Measurements from ENCODE around the gene SIM2. TPM values are rescaled to one million over a fixed set of nuclear protein-coding genes. Genes with fewer than 3 reads are reported as not detected.

Gene SIM2
- total RNA-seq, 1 donor from 2014 or later, result not detected

DNA sequence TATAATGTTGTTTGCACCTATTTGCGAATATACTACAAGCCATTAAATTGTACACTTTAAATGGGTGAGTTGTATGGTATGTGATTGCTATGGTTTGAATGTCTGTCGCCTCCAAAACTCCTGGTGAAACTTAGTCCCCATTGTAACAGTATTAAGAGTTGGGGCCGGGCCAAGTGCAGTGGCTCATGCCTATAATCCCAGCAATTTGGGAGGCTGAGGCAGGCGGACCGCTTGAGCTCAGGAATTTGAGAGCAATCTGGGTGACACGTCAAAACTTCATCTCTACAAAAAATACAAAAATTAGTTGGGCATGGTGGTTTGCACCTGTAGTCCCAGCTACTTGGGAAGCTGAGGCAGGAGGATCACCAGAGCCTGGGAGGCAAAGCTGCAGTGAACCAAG, 12.0 kb upstream of the SIM2 start:
- intact Hi-C loops (cut with micrococcal nuclease), result no loop called here
- ChIA-PET CTCF (no interaction called here), POLR2A (no interaction called here)
- DNase-seq (no peak), ATAC-seq (ENCODE audit: low read depth) (no peak)
- peaks cover 58% of the 10 kb centered on the region for H3K27me3 Mint-ChIP-seq
- no peak overlapping the region for H3K27ac Mint-ChIP-seq
- TF ChIP-seq, protein P1, sequence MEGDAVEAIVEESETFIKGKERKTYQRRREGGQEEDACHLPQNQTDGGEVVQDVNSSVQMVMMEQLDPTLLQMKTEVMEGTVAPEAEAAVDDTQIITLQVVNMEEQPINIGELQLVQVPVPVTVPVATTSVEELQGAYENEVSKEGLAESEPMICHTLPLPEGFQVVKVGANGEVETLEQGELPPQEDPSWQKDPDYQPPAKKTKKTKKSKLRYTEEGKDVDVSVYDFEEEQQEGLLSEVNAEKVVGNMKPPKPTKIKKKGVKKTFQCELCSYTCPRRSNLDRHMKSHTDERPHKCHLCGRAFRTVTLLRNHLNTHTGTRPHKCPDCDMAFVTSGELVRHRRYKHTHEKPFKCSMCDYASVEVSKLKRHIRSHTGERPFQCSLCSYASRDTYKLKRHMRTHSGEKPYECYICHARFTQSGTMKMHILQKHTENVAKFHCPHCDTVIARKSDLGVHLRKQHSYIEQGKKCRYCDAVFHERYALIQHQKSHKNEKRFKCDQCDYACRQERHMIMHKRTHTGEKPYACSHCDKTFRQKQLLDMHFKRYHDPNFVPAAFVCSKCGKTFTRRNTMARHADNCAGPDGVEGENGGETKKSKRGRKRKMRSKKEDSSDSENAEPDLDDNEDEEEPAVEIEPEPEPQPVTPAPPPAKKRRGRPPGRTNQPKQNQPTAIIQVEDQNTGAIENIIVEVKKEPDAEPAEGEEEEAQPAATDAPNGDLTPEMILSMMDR (IDR thresholded peaks at IDR 0.05), result no peak
- no peak overlapping the region for H3K4me3 Mint-ChIP-seq
- no peaks in the 10 kb centered on the region for H3K36me3 Mint-ChIP-seq (ENCODE audit: low read depth)
- peaks cover under 1% of the 10 kb centered on the region for H3K9me3 Mint-ChIP-seq
- no peaks in the 10 kb centered on the region for H3K4me1 Mint-ChIP-seq

GRCh38 chr21:36688324-36688723, 10.6 kb upstream of the SIM2 start:
- Mint-ChIP-seq H3K9me3 (no peaks in the 10 kb centered on the region), H3K27me3 (peaks cover 61% of the 10 kb centered on the region), H3K4me1 (no peaks in the 10 kb centered on the region), H3K27ac (no peak overlapping the region), H3K36me3 (ENCODE audit: low read depth) (no peaks in the 10 kb centered on the region), H3K4me3 (no peak overlapping the region)
- TF ChIP-seq, protein P1 (IDR thresholded peaks at IDR 0.05), result no peak
- POLR2A ChIA-PET, result no interaction called here
- intact Hi-C loops (cut with micrococcal nuclease), result no loop called here
- ATAC-seq (ENCODE audit: low read depth), result no peak
- CTCF ChIA-PET, result no interaction called here
- no peak for DNase-seq

DNA sequence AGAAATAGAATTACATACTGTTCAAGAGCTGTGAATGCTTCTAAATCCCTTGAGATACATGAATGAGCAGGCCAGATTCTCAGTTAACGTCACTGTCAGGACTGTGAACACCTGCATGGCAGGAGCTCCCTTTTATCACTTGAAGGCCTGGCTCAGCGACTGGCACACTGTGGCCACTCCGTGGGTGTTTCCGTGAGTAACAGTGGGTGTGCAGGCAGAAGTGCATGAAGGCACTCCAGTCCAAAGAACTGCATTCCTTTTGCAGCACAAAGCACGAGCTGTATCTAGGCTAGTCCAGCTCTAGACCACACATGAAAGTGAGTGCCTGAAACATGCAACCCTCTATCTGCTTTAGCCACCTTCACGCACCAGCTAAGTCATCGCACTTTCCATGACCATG, 9.6 kb upstream of the SIM2 start:
- H3K36me3 Mint-ChIP-seq (ENCODE audit: low read depth), result no peaks in the 10 kb centered on the region
- H3K27me3 Mint-ChIP-seq, result peaks cover 62% of the 10 kb centered on the region
- DNase-seq (no peak), ATAC-seq (ENCODE audit: low read depth) (no peak)
- no peaks in the 10 kb centered on the region for H3K9me3 Mint-ChIP-seq
- no peak overlapping the region for H3K27ac Mint-ChIP-seq
- intact Hi-C loops (cut with micrococcal nuclease), result no loop called here
- CTCF ChIA-PET, result no interaction called here
- H3K4me1 Mint-ChIP-seq, result peaks cover 3% of the 10 kb centered on the region
- H3K4me3 Mint-ChIP-seq, result no peak overlapping the region
- TF ChIP-seq, protein P1 (IDR thresholded peaks at IDR 0.05), result no peak
- POLR2A ChIA-PET, result no interaction called here

GRCh38 chr21:36690628-36691554, 8.0 kb upstream of the SIM2 start:
- Mint-ChIP-seq H3K4me3 (no peak overlapping the region), H3K4me1 (peaks cover 3% of the 10 kb centered on the region), H3K9me3 (no peaks in the 10 kb centered on the region), H3K27ac (no peak overlapping the region), H3K27me3 (peaks cover 66% of the 10 kb centered on the region), H3K36me3 (ENCODE audit: low read depth) (no peaks in the 10 kb centered on the region)
- intact Hi-C loops (cut with micrococcal nuclease), result no loop called here
- DNase-seq (no peak), ATAC-seq (ENCODE audit: low read depth) (no peak)
- TF ChIP-seq, protein P1 (IDR thresholded peaks at IDR 0.05), result no peak
- CTCF ChIA-PET, result no interaction called here
- POLR2A ChIA-PET, result no interaction called here

DNA sequence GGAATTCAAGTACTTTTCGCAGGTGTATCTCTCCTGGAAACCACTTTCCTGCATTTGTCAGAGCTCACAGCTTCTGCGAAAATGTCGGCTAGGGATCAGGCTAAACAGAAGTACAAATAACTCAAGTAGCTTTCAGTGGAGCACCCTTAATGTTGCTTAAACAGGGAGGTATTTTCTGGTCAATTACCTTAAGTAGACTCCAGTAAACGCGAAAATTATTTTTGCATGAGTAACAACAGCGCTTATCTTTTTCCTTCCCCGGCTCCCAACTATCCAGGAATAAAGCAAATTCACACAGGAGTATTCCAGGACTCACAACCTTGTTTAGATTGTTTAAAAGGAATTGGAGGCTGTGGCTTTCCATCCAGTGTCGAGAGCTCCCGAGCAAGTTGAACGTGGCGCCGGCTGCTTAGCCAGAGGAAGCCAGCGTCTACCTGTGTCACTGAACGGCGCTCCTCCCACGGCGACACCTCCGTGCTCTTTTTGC, 7.3 kb upstream of the SIM2 start:
- Mint-ChIP-seq H3K9me3 (no peaks in the 10 kb centered on the region), H3K27ac (no peak overlapping the region), H3K36me3 (ENCODE audit: low read depth) (no peaks in the 10 kb centered on the region), H3K27me3 (peaks cover 72% of the 10 kb centered on the region), H3K4me1 (peaks cover 3% of the 10 kb centered on the region), H3K4me3 (no peak overlapping the region)
- no peak for ATAC-seq (ENCODE audit: low read depth)
- DNase-seq, result no peak
- intact Hi-C loops (cut with micrococcal nuclease), result no loop called here
- ChIA-PET POLR2A (no interaction called here), CTCF (no interaction called here)
- TF ChIP-seq, protein P1 (IDR thresholded peaks at IDR 0.05), result no peak
